Femur (tissue), 1 donor: ENCODE data around the gene PTPRN2.

Experiments
- DNase-seq: peaks from one replicate; pipeline ENCODE4 v3.0.0-alpha.2; 2017

PTPRN2 gene

GRCh38 chr7:157772486-157773130, 815.0 kb downstream of the PTPRN2 start:
- DNase-seq, result no peak

- DNase-seq, result no peak
Observed at GRCh38 chr7:157771689-157772088, 815.9 kb downstream of the PTPRN2 start.

DNA sequence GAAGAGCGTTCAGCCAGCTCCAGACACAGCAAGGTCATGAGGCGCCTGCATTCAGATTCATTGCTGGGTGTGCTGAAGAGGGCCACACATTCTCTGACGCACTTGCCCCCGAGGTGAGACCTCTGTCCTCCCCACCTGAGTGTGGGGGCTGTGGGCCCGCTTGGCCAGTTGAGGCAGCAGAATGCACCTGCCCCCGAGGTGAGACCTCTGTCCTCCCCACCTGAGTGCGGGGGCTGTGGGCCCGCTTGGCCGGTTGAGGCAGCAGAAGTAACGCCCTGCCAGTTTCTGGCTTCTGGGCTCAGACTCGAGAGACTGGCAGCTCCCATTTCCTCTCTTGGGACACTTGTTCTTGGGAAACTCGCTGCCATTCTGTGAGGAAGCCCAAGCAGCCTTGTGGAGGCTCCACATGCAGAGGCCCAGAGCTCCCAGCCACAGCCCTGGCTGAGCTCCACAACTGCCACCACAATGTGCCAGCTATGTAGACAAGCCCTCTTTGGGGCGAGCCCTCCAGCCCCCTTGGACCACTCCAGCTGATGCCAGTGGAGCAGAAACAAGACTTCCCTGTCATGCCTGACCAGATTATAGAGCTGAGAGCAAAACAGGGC, 816.8 kb downstream of the PTPRN2 start:
- DNase-seq, result no peak

- no peak for DNase-seq
Observed at GRCh38 chr7:157769526-157770215, 818.0 kb downstream of the PTPRN2 start.

GRCh38 chr7:157769086-157769485, 818.5 kb downstream of the PTPRN2 start:
- no peak for DNase-seq

- no peak for DNase-seq
Observed at GRCh38 chr7:157768198-157768597, 819.4 kb downstream of the PTPRN2 start.

DNA sequence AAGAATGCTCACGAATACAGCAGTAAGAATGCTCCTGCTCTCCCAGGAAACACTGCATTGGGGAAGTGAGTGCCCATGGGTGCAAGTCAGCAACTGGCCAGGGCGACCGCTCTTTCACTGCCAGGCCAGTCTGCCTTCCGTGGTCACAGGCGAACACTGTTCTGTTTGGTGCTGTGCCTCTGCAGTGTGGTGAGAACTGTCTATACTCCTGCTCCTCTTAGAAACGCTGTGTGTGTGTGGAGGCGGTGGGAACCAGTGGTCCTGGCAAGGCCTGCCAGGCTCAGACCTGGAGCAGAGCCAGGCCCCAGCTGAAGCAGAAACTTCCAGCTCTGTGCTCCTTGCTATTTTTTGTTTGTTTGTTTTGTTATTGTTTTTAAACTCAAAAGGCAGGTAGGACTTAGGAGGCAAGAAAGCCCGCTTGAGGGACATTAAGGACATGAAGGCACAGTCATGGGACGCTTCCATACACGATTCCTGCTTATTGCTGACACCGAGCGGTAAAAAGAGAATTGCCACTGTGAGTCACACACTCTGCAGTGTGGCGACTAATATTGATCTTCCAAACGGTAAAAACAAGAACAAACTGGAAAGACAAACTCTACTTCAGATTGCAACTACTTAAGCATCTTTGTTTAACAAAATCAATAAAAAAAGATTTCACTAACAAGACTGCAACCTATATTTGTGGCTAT, 820.0 kb downstream of the PTPRN2 start:
- no peak for DNase-seq

- DNase-seq, result no peak
Observed at GRCh38 chr7:157766098-157766497, 821.5 kb downstream of the PTPRN2 start.

DNA sequence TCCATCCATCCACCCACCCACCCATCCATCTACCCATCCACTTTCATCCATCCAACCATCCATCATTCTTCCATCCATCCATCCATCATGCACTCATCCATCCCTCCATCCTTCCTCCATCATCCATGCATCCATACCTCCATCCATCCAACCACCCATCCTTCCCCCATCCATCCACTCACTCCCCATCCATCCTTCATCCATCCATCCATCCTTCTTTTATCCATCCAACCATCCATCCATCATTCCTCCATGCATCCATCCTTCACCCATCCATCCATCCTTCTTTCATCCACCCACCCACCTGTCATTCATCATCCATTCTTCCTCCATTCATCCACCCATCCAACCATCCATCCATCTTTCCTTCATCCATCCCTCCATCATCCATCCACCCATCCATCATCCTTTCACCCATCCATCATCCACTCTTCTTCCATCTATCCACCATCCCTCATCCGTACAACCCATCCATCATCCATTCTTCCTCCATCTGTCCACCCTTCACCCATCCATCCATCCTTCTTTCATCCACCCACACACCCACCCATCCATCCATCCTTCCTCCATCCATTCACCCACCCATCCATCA, 822.6 kb downstream of the PTPRN2 start:
- DNase-seq, result no peak

DNA sequence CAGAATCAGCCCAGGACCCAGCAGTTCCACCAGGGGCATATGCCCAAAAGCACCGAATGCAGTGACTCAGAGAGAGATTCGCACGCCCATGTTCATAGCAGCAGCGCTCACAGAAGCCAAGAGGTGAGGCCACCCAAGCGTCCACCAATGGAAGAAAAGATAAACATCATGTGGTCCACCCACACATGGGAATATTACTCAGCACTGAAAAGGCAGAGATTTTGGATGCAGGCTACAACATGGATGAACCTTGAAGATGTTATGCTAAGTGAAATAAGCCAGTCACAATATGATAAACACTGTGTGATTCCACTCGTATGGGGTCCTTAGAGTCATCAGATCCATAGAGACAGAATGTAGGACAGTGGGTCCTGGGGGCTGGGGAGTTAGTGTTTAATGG, 823.4 kb downstream of the PTPRN2 start:
- DNase-seq, result no peak

- no peak for DNase-seq
Observed at GRCh38 chr7:157763279-157764000, 824.2 kb downstream of the PTPRN2 start.

DNA sequence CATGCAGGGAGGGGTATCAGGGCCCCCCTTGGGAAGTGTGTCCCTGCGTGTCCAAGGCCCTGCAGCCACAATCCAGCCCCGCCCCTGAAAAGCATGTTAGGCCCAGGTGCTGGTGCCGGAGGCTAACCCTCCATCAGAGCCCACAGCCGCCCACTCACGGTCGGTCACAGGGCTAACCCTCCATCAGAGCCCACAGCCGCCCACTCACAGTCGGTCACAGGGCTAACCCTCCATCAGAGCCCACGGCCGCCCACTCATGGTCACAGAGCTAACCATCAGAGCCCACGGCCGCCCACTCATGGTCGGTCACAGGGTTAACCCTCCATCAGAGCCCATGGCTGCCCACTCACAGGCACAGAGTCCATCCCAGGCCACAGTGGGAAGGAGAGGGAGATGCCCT, 824.8 kb downstream of the PTPRN2 start:
- no peak for DNase-seq

- no peak for DNase-seq
Observed at GRCh38 chr7:157760004-157760730, 827.5 kb downstream of the PTPRN2 start.

DNA sequence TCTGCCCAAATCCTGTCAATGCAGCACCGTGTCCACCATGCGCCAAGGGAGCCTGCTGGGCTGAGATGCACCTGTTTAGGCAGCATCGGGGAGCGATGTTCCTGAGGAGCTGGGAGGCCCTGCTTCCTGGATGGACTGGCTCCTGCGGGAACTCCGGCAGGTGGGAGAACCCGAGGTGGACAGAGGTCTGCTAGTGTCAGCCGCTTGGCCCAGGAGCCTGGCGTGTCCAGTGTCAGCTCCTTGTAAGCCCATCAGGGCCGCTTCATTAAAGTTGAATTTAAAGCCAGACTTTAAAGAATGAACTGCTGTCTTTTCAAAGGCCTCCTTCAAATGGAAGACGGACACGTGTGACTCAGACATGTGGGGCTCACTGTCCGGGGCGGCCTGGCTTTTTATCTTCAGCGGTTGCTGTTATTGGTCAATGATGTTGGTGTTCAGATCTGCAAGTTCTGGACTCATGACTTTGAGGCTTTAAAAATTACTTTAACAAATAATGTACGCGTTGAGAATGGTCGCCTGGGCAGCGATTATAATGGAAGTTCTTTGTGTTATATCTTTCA, 828.3 kb downstream of the PTPRN2 start:
- DNase-seq, result no peak

DNA sequence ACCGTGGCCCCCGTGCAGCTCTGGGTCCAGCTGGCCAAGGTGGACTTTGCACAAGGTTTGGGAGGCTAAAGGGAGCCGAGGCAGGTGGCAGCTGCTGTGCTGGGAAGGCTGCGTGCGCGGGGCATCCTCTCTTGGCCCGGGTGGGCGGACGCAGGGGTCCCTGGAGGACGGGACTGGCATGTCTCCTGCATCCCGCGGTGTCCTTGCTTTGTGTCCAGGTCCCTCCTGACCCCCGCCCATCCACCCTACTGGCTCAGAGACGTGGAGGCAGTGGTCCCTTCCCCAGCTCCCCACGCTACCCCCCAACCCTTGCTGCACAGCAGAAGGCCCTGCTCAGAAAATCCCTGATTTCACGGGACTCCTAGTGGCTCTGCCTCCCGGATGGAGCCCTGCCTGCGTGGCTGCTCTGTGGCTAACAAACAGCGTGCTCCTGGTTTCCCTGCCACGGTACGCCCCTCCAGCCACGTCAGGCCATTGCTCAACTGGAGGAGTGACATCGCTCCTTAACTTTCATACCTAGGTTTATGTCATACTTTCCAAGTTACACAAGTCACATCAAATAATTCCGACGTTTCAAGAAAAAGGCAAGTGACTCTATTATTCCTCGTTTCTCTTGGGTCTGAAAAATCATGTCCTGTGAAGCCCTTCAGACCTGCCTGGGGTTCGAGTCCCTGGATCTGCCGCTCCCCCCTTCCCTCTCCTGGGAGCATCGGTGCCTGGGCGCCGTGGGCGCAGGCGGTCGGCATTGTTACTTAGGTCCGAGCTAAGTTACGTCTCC, 829.0 kb downstream of the PTPRN2 start:
- DNase-seq, result no peak

DNA sequence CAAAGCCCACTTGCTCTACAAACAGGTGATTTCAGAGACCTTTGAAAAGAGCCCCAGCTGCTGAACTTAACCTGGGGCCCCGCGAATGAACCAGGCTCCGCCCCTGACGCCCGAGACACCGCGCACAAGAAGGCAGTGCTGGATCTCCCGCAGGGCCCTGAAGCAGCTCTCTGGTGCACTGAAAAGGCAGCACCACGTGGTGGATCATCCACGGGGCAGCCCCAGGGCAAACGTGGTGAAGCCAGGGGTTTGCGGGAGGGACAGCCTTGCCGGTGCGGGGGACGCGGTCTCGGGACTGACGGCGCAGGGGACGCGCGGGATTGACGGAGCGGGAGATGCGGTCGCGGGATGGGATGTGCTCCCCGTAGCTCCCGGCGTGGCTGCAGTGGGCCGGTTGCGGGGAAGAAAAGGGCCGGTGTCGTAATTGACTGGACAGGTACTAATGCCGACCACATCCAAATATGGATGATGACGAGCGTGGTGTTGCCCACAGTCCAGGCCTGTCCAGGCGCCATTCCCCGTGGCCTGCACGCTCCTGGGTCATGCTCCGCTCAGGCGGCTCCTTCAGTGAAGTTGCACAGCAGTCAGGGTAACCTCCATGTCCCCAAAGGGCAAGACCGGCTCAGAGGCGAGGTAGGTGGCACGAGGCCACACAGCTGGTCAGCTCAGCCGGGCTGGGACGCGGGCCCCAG, 829.7 kb downstream of the PTPRN2 start:
- no peak for DNase-seq

- no peak for DNase-seq
Observed at GRCh38 chr7:157757211-157757610, 830.4 kb downstream of the PTPRN2 start.

DNA sequence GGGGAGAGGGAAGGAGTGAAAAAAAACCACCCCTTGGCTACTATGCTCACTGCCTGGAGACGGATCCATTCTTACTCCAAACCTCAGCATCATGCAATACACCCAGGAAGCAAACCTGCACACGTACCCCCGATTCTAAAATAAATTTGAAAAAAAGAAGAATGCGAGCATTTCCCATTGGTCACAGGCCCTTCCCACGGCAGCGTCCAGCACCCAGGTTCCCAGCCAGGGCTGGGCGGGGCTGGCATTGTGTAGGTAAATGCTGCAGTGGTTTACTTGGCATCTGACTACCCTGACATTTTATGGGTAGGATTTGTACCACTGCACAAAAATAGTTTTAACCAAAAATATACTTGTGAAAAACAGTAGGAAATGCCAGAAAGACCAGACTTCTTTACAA, 831.9 kb downstream of the PTPRN2 start:
- no peak for DNase-seq

- DNase-seq, result no peak
Observed at GRCh38 chr7:157754416-157754790, 833.2 kb downstream of the PTPRN2 start.

DNA sequence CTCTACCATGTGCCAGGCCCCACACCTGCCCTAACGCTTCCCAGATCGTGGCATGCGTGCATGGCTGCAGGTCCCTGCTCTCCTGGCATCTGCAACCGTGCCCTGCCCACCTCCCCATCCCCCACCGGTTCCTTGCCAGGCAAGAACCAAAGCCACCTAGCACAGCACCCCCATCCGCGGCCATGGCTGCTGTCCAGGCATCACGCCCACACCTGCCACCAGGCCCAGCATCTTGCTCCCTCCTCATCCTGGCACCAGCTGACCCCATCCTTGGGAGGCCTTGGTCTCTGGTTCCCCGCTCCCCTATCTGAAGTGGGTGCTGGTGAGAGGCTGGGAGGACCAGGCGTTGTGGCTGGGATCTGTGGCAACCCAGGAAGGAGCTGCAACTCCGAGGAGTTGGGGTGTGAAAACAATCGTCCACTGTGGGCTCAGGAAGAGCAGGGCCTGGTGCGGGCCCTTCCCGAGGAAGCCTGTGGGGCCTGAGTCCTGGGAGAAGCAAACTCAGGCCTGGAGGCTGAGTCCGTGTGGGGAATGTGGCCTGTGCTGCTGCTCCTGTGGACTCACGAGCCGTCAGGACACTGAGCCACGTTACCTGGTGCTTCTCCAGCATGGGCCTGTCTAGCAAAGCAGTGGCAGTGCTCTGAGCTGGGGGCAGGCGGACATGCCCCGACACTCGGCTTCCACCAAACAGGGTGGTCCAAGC, 833.8 kb downstream of the PTPRN2 start:
- DNase-seq, result no peak
